ENCODE measurements around the gene PELI1.

Gene PELI1, protein sequence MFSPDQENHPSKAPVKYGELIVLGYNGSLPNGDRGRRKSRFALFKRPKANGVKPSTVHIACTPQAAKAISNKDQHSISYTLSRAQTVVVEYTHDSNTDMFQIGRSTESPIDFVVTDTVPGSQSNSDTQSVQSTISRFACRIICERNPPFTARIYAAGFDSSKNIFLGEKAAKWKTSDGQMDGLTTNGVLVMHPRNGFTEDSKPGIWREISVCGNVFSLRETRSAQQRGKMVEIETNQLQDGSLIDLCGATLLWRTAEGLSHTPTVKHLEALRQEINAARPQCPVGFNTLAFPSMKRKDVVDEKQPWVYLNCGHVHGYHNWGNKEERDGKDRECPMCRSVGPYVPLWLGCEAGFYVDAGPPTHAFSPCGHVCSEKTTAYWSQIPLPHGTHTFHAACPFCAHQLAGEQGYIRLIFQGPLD

GRCh38 chr2:64144057-64145013 is at the start of gene PELI1:
PELI1 (minus strand) TSS chr2:64144420; CDS start chr2:64108310, 36,110 bp downstream.
- DNase-seq (ENCODE audit: low spot score): peak; percentile 98

DNA sequence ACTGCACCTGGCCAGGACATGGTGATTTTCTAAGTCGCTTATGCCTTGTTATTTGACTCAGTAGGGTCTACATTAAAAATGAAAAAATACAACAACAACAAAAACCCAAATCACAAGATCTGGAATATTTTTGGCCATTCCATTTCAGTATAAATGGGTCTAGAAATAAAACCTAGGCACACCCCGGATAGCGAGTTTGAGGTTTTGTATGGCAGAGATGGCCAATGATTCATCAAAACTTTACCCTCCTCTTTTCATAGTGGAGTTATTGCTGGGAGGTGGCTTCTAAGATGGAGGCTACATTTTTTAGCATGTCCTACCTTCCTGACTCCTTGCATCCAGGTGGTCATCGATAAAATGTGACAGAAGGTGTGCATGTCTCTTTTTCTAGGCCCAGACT is 49.3 kb upstream of the PELI1 start:
- no peak for DNase-seq (ENCODE audit: low spot score)

GRCh38 chr2:64192664-64193105 is 48.5 kb upstream of the PELI1 start:
- no peak for DNase-seq (ENCODE audit: low spot score)

GRCh38 chr2:64192125-64192479 is 47.9 kb upstream of the PELI1 start:
- DNase-seq (ENCODE audit: low spot score): no peak

- no peak for DNase-seq (ENCODE audit: low spot score)
Measured at GRCh38 chr2:64189586-64189985, 45.4 kb upstream of the PELI1 start.

DNA sequence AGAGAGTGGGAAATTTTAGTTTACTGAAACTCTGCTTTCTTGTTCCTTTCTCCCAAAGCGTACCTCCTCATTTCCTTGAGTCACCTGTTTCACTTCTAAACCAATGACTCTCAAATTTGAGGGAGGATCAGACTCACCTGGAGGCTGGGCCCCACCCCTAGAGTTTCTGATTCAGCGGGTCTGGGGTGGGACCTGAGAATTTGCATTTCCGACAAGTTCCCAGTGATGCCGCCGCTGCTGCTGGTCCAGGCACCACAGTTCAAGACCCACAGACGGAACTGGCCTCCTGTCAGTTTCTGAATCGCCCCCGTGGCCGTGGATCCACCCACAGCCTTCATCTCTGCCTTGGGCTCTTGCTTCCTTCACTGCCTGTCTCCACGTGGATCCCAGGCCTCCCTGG is 44.9 kb upstream of the PELI1 start:
- no peak for DNase-seq (ENCODE audit: low spot score)

- no peak for DNase-seq (ENCODE audit: low spot score)
Measured at GRCh38 chr2:64186699-64187605, 42.7 kb upstream of the PELI1 start.

GRCh38 chr2:64179582-64180321 is 35.5 kb upstream of the PELI1 start:
- DNase-seq (ENCODE audit: low spot score): no peak

- no peak for DNase-seq (ENCODE audit: low spot score)
Measured at GRCh38 chr2:64177315-64177714, 33.1 kb upstream of the PELI1 start.

DNA sequence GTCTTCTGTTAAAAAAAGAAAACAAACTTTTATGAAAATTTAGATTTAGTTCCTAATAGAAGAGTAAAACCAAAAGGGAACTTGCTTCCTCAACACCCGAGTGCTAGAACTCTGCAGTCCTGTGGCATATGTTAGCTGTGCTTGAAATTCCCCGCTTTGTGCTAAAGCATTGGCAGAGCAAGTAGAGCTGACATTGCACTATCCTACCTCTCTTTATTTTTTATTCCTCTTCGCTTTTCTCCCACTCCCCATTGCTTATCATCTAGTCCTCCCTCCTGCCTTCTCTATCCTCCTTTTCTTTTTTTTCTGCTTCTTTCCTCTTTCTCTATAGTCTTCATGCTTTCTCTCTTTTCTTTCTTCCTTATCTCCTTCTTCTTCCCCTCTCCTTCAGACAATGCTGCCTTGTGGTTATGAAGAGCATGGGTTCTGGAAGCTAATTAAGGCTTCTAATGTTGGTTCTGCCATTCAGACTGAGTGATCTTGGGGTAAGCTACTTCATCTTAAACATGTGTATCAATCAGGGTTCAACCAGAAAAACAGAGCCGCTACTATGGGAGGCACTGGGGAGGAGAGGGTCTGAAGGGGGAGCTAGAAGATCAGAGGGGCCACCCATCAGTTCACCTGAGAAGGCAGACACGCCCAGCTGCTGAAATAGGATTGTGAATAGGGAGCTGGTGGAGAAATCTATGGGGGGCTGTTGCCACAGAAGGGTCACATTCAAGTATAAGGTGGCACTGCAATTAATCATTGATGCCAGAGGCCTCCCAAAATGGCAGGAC is 31.4 kb upstream of the PELI1 start:
- no peak for DNase-seq (ENCODE audit: low spot score)

- DNase-seq (ENCODE audit: low spot score): no peak
Measured at GRCh38 chr2:64173156-64174135, 29.2 kb upstream of the PELI1 start.

DNA sequence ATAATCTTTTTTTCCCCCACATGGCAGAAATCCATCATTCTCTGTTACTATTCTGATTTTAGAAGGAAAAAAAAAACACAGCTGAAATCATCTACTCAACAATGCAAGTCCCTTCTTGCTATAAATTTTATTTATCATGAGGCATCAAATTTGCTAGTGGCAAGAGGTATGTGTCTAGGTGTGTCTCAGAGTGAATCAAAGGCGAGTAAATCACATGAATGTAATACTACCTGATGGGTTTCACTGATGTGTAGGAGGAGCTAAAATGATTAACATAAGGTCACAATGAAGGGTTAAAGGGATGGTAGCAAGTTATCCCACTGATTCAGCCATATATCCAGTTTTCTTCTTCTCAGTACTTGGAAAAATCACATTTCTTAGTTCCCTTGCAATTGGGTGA is 24.5 kb upstream of the PELI1 start:
- DNase-seq (ENCODE audit: low spot score): no peak

DNA sequence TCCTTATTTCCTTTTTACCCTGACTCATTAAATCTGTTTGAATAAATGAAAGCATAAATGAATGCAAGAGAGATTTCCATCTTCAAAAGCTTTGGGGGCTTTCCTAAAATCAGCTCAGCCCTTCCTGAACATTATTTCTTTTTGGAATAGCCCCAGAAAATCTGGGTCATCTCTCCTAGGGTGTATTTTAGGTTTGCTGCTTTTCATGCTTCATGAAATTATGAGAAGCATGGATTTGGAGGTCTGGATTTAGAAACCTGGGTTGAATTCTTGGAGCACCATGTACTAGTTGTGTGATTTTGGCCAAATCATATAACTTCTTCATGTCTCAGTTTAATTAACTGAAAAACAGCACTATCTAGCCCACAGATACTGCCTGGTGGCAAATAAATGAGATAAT is 24.0 kb upstream of the PELI1 start:
- no peak for DNase-seq (ENCODE audit: low spot score)

GRCh38 chr2:64166637-64167420 is 22.6 kb upstream of the PELI1 start:
- DNase-seq (ENCODE audit: low spot score): no peak

DNA sequence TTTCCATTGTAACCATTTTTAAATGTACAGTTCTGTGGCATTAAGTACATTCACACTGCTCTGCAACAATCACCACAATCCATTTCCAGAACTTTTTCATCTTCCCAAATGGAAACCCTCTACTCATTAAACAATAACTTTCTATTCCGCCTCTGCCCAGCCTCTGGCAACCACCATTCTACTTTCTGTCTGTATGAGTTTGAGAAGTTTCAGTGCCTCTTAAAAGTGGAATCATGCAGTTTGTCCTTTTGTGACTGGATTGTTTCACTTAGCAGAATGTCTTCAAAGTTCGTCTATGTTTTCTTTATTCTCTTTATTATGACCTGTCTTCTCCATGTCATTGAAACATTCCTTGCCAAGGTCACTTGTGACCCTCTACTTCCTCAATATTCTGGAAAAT is 22.0 kb upstream of the PELI1 start:
- no peak for DNase-seq (ENCODE audit: low spot score)

GRCh38 chr2:64165706-64166105 is 21.5 kb upstream of the PELI1 start:
- DNase-seq (ENCODE audit: low spot score): no peak

DNA sequence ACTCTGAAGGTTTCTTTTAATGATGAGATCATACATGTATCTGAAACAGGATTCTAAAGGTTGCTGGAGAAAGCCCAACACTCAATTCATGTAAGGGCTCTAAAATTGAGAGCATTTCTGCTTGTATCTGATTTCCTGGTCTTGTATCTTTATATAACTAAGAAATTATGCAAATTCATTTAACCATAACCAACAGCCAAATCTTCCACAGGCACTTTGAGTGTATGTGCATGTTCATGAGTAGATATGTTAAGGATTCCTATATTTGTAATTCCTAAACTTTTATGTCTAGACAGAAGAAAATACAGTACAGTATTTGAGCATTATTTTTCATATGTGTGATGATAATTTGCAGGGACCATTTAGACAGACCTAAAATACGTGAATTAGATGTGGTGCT is 20.4 kb upstream of the PELI1 start:
- no peak for DNase-seq (ENCODE audit: low spot score)

GRCh38 chr2:64162516-64162915 is 18.3 kb upstream of the PELI1 start:
- DNase-seq (ENCODE audit: low spot score): no peak

All from ecto neural progenitor cell (in vitro differentiated cells).